ENCODE data around the gene SMNDC1. TPM values are rescaled to one million over a fixed set of nuclear protein-coding genes. Genes with fewer than 3 reads are reported as not detected.
A peak's percentile ranks its signal among the peaks of the same experiment; 100 is the strongest.

SMNDC1 gene
- polyA plus RNA-seq, 1 experiment: 26.4 TPM

- no peak overlapping the region for H3K27ac ChIP-seq (ENCODE audit: low read depth, low read length)
- H3K9me3 ChIP-seq (ENCODE audit: control insufficient read depth, insufficient read depth, low read length): no peaks in the 10 kb centered on the region
- H3K27me3 ChIP-seq (ENCODE audit: control insufficient read depth, insufficient read depth, low read length): no peaks in the 10 kb centered on the region
- ChIA-PET CTCF (interaction anchor here (1.0 to 8.5 kb wide), 6 partner anchors 12 to 289 kb away, joined by 5 to 141 read pairs (median 14); no protein-coding TSS in a partner anchor), POLR2A (no interaction called here)
- DNase-seq (ENCODE audit: low read depth, low spot score): peak; percentile 26
- H3K4me3 ChIP-seq (ENCODE audit: low read depth, low read length): no peak overlapping the region
- peak; percentile 73 for TF ChIP-seq CTCF (IDR thresholded peaks at IDR 0.05; ENCODE audit: low read depth, low read length)
Measured at GRCh38 chr10:110311357-110311949, 6.7 kb upstream of the SMNDC1 start.

GRCh38 chr10:110310741-110311140, 6.0 kb upstream of the SMNDC1 start:
- H3K27ac ChIP-seq (ENCODE audit: low read depth, low read length): no peak overlapping the region
- H3K9me3 ChIP-seq (ENCODE audit: control insufficient read depth, insufficient read depth, low read length): no peaks in the 10 kb centered on the region
- POLR2A ChIA-PET: no interaction called here
- CTCF ChIA-PET: interaction anchor here (0.5 to 8.5 kb wide), 11 partner anchors 12 to 427 kb away, joined by 3 to 141 read pairs (median 3); no protein-coding TSS in a partner anchor
- no peak for TF ChIP-seq CTCF (IDR thresholded peaks at IDR 0.05; ENCODE audit: low read depth, low read length)
- H3K27me3 ChIP-seq (ENCODE audit: control insufficient read depth, insufficient read depth, low read length): no peaks in the 10 kb centered on the region
- H3K4me3 ChIP-seq (ENCODE audit: low read depth, low read length): no peak overlapping the region
- DNase-seq (ENCODE audit: low read depth, low spot score): no peak

GRCh38 chr10:110307805-110308204, 3.1 kb upstream of the SMNDC1 start:
- H3K4me3 ChIP-seq (ENCODE audit: low read depth, low read length): no peak overlapping the region
- ChIA-PET POLR2A (interaction anchor here (0.6 kb wide), 1 partner anchor 46 kb away, joined by 3 read pairs; no protein-coding TSS in a partner anchor), CTCF (interaction anchor here (0.6 to 8.5 kb wide), 9 partner anchors 12 to 373 kb away, joined by 3 to 141 read pairs (median 5); no protein-coding TSS in a partner anchor)
- no peak for TF ChIP-seq CTCF (IDR thresholded peaks at IDR 0.05; ENCODE audit: low read depth, low read length)
- no peak for DNase-seq (ENCODE audit: low read depth, low spot score)
- no peak overlapping the region for H3K27ac ChIP-seq (ENCODE audit: low read depth, low read length)
- no peaks in the 10 kb centered on the region for H3K27me3 ChIP-seq (ENCODE audit: control insufficient read depth, insufficient read depth, low read length)
- H3K9me3 ChIP-seq (ENCODE audit: control insufficient read depth, insufficient read depth, low read length): no peaks in the 10 kb centered on the region

- Histone ChIP-seq H3K27me3 (ENCODE audit: control insufficient read depth, insufficient read depth, low read length) (no peaks in the 10 kb centered on the region), H3K27ac (ENCODE audit: low read depth, low read length) (no peak overlapping the region), H3K4me3 (ENCODE audit: low read depth, low read length) (no peak overlapping the region), H3K9me3 (ENCODE audit: control insufficient read depth, insufficient read depth, low read length) (no peaks in the 10 kb centered on the region)
- no peak for DNase-seq (ENCODE audit: low read depth, low spot score)
- no peak for TF ChIP-seq CTCF (IDR thresholded peaks at IDR 0.05; ENCODE audit: low read depth, low read length)
- CTCF ChIA-PET: interaction anchor here (0.6 to 8.5 kb wide), 26 partner anchors 48 to 1831 kb away, joined by 3 to 141 read pairs (median 4); no protein-coding TSS in a partner anchor
- POLR2A ChIA-PET: interaction anchor here (0.7 kb wide), 1 partner anchor 15 kb away, joined by 7 read pairs; no protein-coding TSS in a partner anchor
Measured at GRCh38 chr10:110306452-110306768, 1.7 kb upstream of the SMNDC1 start.

- Histone ChIP-seq H3K9me3 (ENCODE audit: control insufficient read depth, insufficient read depth, low read length) (no peaks in the 10 kb centered on the region), H3K4me3 (ENCODE audit: low read depth, low read length) (no peak overlapping the region), H3K27ac (ENCODE audit: low read depth, low read length) (no peak overlapping the region), H3K27me3 (ENCODE audit: control insufficient read depth, insufficient read depth, low read length) (no peaks in the 10 kb centered on the region)
- TF ChIP-seq CTCF (IDR thresholded peaks at IDR 0.05; ENCODE audit: low read depth, low read length): peak; percentile 74
- DNase-seq (ENCODE audit: low read depth, low spot score): peak; percentile 83
- CTCF ChIA-PET: interaction anchor here (0.7 to 8.5 kb wide), 31 partner anchors 8 to 1831 kb away, joined by 3 to 141 read pairs (median 4); partner anchors contain the start of gene SMC3
- POLR2A ChIA-PET: interaction anchor here (0.7 to 1.1 kb wide), 3 partner anchors 15 to 207 kb away, joined by 3 to 7 read pairs (median 4); no protein-coding TSS in a partner anchor
Measured at GRCh38 chr10:110305767-110306451, 1.2 kb upstream of the SMNDC1 start.
